NT2/D1 (cell line): Measurements from ENCODE around the gene PIANP.

Experiments
- DNase-seq: peaks from one replicate; pipeline ENCODE4 v3.0.0-alpha.2; 2011; ENCODE audit warnings: low read depth, low spot score
- H3K27me3 ChIP-seq: 2 replicates; pipeline ENCODE4 v1.6.0; 2011; ENCODE audit warnings: mild to moderate bottlenecking; ENCODE audit not compliant: insufficient read length, insufficient read depth
- H3K36me3 ChIP-seq: 2 replicates; pipeline ENCODE4 v1.6.1; 2011; ENCODE audit warnings: mild to moderate bottlenecking, low read length, mixed read lengths; ENCODE audit not compliant: insufficient read depth, insufficient read length
- H3K4me1 ChIP-seq: 2 replicates; pipeline ENCODE4 v1.5.1; 2011; ENCODE audit not compliant: insufficient read depth, insufficient read length
- H3K4me3 ChIP-seq: 2 replicates; pipeline ENCODE4 v1.5.1; 2011; ENCODE audit warnings: low read depth; ENCODE audit not compliant: insufficient read length
- H3K9ac ChIP-seq: 2 replicates; pipeline ENCODE4 v1.6.0; 2011; ENCODE audit warnings: low read depth; ENCODE audit not compliant: insufficient read length
- H3K9me3 ChIP-seq: 2 replicates; pipeline ENCODE4 v1.5.1; 2011; ENCODE audit warnings: mild to moderate bottlenecking, low read length; ENCODE audit not compliant: insufficient read depth
- SUZ12 ChIP-seq: IDR thresholded peaks from 2 replicates; pipeline ENCODE4 v1.6.1; 2011; ENCODE audit not compliant: insufficient read length, insufficient read depth; ENCODE audit errors: extremely low read depth
- YY1 ChIP-seq: IDR thresholded peaks from 2 replicates; pipeline ENCODE4 v1.6.1; 2011; ENCODE audit not compliant: insufficient read length, insufficient read depth
- ZNF274 ChIP-seq: IDR thresholded peaks from 2 replicates; pipeline ENCODE4 v1.6.1; 2011; ENCODE audit warnings: mild to moderate bottlenecking, low read depth, low read length

Gene PIANP

DNA sequence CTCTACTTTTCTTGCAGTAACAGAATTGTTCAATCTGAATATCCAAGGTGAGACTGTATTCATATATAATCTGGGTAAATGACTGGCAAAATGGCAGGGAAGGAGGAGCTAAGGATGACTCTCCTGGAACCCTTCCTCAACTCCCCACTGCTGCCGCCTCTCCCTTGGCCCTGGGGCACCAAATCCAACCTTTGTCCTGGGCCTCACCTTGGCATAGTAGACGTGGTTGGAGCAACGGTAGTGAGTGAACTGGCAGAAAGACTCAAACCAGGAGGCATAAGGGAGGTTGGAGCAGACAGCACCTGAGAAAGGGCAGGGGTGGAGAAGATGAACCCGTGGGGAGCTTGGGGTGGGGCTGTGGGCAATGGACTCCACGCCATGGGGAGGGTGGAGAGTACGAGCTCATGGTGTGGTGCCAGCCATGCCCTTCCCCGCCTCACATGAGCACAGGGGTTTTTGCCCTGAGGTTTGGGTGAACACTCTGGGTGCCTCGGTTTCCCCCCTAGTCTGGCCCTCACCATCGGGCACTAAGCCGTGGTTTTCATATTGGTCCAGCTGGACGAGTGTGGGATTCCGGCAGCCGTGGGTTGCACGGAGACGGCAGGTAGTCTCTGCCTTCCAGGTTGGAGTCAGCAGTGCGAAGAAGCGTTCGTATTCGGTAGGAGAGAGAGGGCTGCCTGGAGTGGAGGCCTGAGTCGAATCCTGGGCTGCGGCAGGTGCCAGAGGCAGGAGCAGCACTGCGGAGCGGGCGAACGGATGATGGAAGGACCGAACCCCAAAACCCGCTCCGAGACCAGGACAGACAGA, 54.1 kb downstream of the PIANP start:
- no peak for TF ChIP-seq SUZ12
- TF ChIP-seq YY1: no peak
- TF ChIP-seq ZNF274: no peak
- DNase-seq: no peak
- H3K9ac ChIP-seq: peak overlapping the region; percentile 82
- peaks cover 31% of the 10 kb centered on the region for H3K9me3 ChIP-seq
- H3K4me3 ChIP-seq: peak overlapping the region; percentile 56
- peaks cover 7% of the 10 kb centered on the region for H3K27me3 ChIP-seq
- H3K36me3 ChIP-seq: peaks cover 30% of the 10 kb centered on the region
- peaks cover 6% of the 10 kb centered on the region for H3K4me1 ChIP-seq

DNA sequence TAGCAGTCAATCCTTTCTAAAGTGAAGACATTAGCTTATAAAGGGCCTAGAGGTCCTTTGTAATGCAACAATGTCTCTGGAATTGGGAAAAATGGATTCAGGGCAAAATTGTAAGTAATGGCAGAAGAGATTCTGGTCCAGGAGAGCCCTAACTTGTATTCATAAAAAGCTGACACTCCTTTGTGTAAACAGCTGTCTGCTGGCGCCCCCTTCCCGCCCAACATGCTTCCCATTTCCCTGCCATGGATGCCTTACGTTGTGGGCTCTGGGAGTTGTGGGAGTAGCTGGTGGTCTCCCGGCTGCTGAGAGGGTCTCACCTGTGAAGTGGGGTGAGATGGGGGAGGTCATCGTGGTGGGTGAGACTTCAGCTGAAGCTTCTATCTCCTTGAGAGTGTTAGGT, 55.7 kb downstream of the PIANP start:
- Histone ChIP-seq H3K36me3 (peaks cover 15% of the 10 kb centered on the region), H3K27me3 (peaks cover 7% of the 10 kb centered on the region), H3K4me1 (peaks cover 6% of the 10 kb centered on the region), H3K9me3 (peaks cover 31% of the 10 kb centered on the region), H3K4me3 (no peak overlapping the region), H3K9ac (no peak overlapping the region)
- no peak for DNase-seq
- no peak for TF ChIP-seq SUZ12
- no peak for TF ChIP-seq YY1
- no peak for TF ChIP-seq ZNF274

DNA sequence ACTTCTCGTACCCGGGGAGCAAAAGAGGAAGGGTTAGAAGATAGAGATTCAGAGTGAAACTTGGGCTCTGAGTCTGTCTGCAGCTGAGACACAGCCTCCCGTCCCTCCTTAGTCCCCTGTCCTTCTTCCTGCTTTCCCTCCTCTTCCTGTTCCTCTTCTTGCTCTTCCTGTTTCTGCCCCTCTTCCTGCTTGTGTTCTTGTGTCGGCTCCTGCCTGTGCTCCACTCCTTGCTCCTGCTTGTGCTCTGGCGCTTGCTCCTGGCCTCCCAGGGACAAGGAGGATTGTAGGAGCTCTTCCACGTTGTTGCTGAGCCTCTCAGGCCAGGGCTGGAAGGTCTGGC, 56.4 kb downstream of the PIANP start:
- H3K9ac ChIP-seq: no peak overlapping the region

More for the DNA sequence above, 56.4 kb downstream of the PIANP start:
- H3K27me3 ChIP-seq: peaks cover 8% of the 10 kb centered on the region
- H3K9me3 ChIP-seq: peaks cover 31% of the 10 kb centered on the region
- H3K36me3 ChIP-seq: peaks cover 15% of the 10 kb centered on the region
- TF ChIP-seq SUZ12: no peak
- TF ChIP-seq ZNF274: peak; percentile 75
- TF ChIP-seq YY1: no peak
- peaks cover 6% of the 10 kb centered on the region for H3K4me1 ChIP-seq
- no peak for DNase-seq
- no peak overlapping the region for H3K4me3 ChIP-seq
